Activated CD8-positive, alpha-beta memory T cell treated with anti-CD3 and anti-CD28 coated beads, Interleukin-2, amount 50 U/mL, for 1 hour (primary cell): Measurements from ENCODE around the gene LCP2.

Experiments used
- DNase-seq: peaks from one replicate; pipeline ENCODE4 v3.0.0-alpha.2; 2020; ENCODE audit errors: extremely low read depth

LCP2 gene

DNA sequence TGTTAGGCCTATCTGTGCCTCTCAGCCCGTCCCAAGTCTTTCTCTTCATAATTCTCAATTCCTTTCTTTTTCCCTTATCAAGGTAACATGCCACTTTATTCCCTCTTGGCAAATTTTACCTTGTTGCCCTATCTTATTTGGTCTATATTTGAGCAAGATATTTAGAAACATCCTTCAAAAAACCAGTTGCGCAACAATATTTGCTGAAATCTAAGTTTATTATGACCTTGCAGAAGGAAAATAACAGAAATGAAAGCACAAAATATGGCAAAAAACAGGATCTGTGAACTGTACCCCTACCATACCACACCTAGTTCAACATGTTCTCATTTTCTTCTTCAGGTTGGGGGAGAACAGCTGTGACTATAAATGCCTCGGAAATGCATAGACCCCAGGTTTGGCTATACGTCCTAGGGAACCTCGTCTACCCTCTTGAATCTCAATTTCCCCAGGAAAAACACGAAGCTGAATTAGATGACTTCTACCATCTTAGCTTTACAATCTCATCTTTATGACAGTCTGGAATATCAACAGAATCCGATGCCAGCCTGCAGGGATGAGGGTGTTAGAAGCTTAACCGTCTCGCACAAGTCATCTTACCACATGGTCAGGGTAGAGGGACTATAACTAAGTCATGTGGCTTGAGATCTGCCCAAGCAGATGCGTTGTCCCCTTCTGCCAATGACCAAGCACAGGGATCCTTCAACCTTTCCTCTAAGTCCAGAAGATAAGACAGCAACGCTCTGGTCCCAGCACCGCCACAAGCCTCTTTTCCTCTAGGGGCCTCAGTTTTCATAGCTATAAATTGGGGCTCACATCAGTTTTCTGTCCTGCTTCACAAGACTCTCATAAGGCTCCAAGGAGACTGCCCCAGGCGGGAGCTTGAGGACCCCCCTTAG lies 1.3 kb downstream of the LCP2 start:
- DNase-seq, result no peak

DNA sequence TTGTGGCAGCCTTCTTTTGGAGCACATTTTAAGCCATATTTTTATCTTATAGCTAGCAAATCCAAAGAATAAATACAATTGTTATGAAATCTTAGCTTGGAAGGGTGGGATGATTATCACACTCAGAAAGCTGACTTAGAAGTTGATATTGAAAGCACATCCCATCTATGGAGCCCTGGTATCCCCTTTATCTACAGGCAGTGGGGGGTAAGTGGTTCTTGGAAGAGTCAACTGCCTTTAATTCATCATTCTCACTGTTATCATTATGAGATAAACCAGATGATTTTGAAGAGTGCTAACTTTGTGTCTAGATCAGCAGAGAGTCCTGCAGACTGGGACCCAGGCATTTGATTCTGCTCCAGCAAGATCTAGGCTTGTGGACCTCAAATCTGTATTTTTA lies 3.0 kb downstream of the LCP2 start:
- DNase-seq, result no peak

DNA sequence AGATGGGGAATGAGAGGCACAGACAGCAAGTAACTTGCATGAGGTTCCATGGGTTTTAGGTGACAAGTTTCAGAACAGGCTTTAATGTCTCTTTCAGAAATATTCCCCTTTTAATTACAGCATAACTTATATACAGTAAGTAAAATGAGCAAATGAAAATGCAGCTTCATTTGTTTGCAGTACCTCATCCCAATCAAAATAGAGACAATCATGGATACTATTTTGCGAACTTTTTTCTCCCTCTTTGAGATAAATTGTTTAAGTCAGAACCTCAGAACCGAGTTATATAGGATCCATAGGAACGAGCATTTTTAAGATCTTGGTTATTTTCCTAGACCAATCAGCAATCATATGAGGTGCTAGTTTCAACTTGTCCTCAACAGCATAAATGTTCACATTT lies 3.5 kb downstream of the LCP2 start:
- DNase-seq, result no peak

DNA sequence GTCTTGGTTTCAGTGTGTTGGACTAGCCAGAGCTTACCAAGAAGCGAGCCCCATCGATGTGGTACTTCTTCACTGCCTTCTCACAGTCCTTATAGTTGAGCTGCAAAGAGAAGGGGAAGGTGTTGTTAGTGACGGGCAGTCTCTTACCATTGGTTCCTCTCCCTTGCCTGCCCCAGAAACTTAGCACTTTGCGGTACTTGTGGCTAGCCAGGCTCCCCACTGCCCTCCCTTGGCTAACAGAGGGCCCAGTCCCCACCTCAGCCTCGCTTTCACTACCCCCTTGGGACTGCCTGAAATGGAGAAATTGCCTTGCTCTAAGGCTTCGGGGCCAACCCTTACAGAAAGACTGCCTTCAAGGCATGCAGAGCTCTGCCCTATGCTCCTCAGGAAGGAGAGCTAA lies 4.3 kb downstream of the LCP2 start:
- no peak for DNase-seq

DNA sequence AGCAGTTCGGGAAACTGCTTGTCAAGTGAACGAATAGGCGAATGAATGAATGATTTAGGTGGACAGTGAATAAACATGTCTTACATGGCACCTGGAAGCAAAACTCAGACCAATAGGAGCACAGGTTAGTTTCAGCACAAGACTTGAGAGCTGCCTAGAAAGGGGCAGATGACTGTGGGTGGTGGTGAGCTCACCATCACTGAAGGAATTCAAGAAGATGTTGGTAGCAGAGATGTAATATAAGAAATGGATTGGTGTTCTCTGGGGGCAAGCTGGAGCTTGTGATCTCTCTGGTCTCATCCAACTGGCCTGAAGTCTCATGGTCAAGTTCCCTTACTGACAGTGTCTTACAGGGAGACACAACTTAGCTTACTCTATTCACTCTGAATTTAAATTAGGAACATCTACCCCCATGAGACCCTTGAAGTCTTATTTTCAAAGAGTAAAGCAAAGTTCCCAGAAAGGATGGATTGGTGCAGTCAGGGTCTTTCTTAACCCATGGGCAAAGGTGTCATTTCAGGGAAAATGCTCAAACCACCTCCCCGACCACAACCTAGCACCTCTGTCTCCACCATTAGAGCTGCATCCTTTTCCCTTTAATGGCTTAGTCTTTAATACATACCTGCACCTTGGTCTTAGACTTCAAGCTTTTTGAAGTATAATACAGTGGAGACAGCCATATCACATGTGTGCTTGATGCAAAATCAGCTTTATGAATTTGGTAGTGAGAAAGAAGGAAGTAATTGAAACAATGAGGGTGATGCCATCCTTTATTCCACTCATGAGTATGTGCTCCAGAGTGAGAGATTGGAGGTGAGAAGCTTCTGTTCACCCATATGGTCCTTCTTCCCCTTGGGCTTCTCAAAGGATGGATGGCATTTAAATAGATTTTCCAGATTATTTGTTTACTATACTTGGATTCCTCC lies 5.1 kb downstream of the LCP2 start:
- DNase-seq, result no peak

DNA sequence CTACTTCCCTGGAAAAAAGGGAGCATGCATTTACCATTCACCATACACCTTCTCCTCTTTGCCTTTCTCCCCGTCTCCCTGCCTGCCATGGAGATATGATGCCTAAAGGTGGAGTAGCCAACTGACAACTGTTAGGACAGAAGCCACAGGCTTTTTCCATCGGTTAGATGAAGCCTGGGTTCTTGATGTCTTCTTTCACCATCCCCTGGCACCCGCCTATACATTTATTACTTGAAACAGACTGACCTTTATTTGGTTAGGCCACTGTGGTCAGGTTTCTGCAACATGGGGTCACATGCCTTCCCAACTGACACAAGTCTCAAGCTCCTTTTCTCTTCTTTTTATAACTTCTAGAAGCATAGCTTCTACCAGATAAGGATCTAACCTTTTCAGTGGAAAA lies 7.1 kb downstream of the LCP2 start:
- DNase-seq, result no peak

DNA sequence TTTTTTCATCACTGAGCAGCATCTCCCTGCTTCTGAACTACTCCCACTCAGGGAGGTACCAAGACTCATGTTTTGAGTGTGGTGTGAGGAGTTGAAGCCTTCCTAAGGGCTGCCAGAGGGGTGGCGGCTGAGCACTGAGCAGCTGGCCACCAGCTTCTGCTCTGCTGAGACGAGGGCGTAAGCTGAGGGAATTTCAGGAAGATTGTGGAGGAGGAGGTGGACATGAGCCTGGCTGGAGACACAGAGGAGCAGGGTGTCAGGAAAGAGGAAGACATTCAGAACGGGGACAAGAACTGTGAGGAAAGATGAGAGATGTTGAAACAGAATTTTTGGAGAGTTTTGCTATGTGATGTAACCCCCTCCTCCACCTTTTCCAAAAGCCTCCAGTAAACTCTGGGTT lies 7.8 kb downstream of the LCP2 start:
- no peak for DNase-seq

DNA sequence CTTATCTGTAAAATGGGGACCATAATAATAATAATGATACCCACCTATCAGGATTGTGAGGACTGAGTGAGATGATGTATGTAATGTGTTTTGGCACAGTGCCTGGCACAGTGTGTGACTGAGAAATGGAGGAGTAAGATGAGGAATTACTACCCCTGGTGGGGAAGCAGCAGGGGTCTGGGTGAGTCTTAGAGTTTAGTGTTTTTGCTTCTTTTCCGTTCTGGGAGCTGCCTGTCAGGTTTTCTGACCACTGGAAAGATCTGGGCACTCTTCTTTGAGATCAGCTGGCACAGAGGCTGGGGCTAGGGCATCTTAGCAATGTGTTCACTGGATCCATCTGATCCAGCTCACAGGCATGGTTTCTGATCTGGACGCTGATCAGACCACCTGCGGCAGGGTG lies 8.5 kb downstream of the LCP2 start:
- DNase-seq, result no peak

DNA sequence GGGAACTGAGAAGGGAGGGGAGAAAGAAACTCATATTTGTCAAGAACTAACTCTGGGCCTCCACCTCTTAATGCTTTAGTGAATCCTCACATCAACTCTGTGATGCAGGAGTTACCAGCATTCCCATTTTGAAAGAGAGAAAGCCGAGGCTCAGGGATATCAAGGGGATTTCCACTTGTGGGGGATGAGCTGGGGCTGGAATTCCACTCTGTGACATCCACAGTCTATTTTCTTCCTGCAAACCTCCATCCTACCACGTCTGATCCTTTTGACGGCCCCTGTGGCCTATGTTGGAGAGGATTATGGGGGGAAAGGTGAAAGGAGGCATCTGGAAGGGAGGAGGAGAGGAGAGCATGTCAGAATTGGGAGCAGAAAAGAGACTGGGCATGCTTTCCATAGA lies 9.0 kb downstream of the LCP2 start:
- no peak for DNase-seq

DNA sequence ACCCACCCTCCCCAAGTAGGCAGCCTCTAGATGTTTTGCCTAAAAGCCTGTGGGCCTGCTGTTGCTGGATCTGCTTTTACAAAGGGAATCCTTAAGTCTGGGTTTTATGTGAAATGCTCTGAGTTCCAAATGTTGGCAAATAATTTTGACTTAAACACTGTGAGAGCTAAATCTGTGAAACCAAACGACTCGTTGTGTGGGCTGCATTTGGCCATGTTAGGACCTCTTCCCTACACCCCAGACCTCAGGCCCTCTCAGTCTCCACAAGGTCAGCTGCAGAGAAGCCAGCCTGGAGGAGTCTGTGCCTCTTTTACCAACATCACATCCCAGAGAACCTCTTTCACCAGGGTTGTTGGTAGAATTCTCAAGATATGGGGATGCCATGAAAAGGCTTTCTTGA lies 9.4 kb downstream of the LCP2 start:
- no peak for DNase-seq

DNA sequence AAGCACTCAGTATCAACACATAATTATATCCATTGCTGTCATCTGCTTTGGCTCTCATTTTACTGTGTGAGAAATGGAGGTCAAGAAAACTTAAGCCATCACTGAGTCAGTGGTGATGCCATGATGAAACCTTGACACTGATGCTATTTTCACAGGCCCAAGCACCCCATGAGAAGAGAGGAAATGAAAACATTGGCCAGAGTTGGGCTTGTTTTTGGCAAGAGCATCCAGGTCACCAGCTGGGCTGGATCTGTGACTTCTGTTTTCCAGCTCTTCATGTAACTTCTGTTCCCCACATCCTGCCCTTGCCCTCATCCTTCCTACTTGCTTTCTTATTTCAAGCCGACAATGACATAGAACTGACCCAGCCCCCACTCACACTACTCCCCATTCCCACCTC lies 10.0 kb downstream of the LCP2 start:
- DNase-seq, result no peak

DNA sequence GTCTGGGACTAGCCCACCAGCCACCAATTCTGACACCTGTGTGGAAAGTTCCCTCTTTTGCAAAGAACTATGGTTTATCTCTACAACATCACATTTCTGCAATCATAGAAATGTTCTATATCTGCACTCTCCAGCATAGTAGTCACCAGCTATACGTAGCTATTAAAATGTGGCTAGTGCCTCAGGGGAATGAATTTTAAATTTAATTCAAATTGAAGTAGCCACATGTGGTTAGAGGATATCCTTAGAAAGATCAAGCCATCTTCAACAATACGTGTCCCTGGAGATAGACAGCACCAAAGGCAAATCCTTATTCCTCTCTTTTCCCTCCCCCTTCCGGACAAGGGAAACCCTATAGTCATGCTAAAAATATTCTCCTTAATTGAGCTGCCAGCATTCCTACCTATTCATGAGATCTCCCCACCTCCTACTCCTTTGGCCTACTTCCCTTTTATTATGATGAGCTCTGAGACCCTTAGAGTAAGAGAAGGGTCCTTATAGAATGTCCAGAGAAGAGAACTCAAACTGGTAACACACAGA lies 11.1 kb downstream of the LCP2 start:
- DNase-seq, result no peak

DNA sequence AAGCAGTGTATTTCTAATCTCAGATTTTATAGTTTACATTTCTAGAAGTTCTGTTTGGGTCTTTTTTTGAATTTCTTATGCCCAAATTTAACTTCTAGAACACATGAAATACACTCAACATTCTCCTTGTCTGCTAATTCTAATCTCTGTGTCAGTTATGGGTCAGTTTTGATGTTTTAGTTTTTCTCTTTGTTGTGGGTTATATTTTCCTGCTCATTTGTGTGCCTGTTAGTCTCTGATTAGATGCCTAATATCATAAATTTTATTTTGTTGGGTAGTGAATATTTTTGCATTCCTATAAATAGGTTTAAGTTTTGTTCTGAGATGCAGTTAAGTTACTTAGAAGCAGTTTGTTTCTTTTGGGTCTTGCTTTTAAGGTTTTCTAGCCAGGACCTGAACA lies 12.4 kb downstream of the LCP2 start:
- no peak for DNase-seq

DNA sequence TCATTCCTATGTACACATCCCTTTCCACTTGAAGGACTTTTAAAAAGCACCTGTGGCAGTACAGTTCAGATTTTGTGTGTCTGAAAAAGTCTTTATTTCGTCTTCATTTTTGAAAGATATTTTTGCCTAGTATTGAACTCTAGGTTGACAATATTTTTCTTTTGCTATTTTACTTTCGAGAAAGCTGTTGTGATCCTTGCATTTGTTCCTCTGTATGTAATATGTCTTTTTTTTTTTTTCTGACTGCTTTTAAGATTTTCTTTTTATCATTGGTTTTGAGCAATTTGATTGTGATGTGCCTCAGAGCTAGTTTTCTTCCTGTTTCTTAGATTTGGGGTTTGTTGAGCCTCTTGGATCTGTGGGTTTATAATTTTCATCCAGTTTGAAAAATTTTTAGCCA lies 13.3 kb downstream of the LCP2 start:
- no peak for DNase-seq

DNA sequence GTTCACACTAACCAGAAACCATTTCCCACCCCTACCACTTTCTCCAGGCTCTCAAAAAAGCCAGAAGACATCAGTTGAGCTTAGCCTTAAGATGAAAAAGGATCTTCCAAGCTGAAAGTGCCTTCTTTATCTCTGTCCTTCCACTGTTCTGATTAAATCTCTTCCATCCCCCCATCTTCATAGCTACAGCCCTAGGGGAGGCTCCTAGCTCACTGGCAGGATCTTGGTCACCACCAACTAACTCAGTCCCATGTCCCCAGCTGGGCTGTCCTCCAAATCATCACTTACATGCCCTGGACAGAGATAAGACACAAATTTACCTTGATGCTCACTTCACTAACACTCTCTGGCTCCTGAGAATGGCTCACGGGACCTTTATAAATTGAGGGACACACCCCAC lies 14.3 kb downstream of the LCP2 start:
- no peak for DNase-seq

DNA sequence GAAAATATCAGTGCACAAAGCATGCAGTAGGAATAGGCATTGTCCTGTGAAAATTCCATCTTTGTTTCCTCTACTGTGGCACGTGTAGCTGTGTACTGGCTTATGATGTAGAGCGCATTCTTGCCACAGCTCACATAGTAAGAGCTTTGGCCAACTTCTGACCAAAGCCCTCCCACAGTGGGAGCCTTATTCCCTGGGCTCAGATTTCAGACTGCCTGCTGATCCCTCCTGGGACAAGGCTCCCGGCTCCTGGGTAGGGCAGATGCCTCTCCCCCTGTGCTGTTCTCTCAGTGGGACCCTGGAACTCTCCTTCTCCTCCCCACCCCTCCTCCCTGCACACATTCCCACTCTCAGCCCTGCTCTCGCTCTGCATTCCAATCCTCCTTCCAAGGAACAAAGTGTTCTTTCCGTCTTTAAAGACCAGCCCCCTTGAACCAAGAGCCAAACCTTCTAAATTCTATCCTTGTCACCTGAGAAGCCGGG lies 17.5 kb downstream of the LCP2 start:
- no peak for DNase-seq

DNA sequence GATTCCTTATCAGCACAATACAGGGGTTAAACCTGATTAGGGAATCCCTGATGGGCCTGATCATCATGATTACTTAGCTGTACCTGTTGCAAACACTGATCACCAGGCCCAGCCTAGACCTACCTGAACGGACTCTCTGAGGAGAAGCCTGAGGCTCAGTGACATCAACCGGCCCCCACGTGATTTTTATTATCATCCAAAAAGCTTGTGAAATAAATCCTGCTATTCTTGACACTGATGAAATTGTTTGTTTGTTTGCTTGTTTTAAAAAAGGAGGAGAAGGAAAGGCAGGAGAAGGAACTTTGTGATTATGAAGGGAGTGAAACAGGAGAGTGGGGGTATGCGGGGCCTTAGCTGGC lies 18.1 kb downstream of the LCP2 start:
- DNase-seq, result no peak

DNA sequence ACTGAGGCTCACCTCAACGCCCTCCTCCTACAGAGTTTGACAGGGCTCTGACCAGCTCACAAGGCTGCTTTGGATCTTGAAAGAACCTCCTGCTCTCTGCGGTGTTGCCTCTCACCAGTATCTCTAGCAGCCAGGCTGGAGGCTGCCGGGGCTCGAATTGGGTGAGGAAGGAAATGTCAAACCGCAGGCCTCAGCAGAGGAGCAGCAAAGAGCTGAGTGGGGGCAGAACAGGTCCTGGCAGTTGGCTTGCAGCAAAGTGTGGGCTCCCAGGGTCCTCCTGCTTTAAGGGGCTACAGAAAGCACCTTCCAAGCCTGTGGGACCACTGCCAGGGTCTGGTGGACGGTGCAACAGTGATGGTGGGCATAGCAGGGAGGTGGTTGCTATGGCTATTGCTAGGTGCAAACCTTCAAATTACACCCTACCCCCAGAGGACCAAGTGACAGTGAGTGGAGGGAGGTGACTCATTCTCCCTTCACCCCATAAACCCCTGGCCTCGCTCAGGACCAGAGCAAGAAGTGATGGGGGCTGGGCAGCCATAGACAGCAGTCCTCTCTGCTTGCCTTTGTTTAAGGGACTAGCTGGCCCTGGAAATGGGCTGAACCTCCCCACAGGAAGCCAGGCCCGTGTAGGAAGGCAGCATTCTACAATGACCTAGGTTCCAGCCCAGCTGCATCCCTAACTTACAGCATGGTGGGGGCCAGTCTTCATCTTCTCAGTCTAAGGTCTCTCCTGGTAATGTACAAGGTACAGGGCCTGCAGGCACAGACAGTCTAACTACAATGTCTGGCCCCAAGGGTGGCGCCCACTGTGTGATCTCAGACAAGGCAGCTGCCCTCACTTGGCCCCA lies 18.7 kb downstream of the LCP2 start:
- DNase-seq, result peak; percentile 87

DNA sequence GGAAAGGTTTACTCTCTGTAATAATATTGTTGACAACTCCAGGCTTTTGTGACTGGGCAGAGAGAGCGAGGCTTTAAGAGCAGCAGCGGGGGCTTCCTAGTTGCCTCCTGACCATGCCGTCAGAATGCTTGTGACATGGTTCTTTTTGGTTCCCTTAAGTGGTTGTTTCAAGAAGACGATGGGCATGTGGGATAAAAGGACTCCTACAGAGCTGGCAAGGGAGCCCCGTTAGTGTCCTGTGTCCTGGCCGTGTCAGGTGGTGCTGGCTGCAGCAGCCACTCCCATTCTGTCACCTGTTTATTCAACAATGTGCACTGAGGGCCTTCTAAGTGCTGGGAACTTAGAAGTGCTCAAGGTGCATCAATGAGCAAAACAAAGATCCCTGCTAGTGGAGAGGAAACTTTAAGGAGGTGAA lies 19.7 kb downstream of the LCP2 start:
- no peak for DNase-seq

DNA sequence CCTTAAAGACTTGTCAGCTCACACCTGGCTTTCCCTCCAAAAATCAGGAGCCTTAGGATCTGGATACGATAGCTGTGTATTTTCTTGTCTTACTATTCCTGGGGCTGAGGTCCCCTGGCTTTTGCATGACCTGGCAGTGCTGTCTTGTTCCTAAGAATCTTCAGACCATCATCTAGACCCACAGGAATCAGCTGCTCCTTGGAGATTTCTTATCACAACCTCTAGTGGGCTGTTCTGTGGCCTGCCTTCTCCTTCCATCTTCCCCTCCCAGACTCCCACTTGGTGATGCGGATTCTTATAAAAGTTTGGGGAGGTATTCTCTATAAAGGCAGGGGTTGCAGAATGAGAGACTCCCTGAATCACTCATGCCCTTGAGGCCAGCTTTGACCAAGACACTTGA lies 21.4 kb downstream of the LCP2 start:
- no peak for DNase-seq

DNA sequence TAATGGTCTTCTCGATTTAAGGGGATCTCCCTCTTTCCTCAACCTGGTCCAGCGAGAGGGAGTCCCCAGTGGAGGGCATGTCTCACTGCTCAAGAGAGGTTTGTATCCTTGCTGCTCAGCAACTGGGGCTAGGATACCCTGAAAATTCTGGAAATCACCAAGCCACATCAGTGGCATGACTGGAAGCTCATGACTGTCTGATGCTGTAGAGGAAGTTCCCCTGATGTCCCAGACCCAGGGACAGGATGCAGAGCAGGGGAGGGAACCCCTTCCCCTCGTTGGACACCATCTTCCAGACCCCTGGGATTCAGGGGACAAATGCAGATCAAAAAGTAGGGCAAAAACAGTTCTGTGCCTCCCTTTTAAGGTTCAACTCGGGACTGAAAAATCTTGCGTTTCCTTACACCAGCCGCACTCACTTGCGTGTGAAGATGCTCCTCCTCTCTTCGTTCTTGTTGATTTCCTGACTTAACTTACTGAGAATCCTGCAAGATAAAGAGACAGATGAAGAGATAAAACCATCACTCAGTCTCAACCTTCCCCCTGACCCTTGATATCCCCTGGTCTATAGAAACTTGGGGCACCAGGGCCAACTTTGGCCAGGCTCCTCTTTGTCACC lies 22.1 kb downstream of the LCP2 start:
- no peak for DNase-seq
